Panc1 (cell line): ENCODE measurements around the gene CLEC17A. TPM values are rescaled to one million over a fixed set of nuclear protein-coding genes. Genes with fewer than 3 reads are reported as not detected.
"Not testable (repeated sequence)": the region's sequence is repeated elsewhere in the genome, so short reads cannot be mapped to it uniquely, and the experiment has no call there.

Experiments
- ATAC-seq: fragments of 200-7000 bp; cut with Tn5 transposase; 2 replicates; pipeline ENCODE4 v1.9.1; 2020; ENCODE audit warnings: mild to moderate bottlenecking, moderate library complexity
- BruUV-seq: library from RNA; stranded (reverse); fragments of 400-500 nt; replicated peaks from 2 replicates; lab custom pipeline; 2021; lab: Mats Ljungman, UMichigan
- CTCF ChIA-PET: fragments of 300-600 bp; sonication (Branson Sonifier 250); formaldehyde crosslinking; loops from one replicate; lab custom pipeline; 2022; ENCODE audit warnings: antibody characterized with exemption; lab: Charles Lee
- POLR2A ChIA-PET: fragments of 300-600 bp; sonication (Branson Sonifier 250); formaldehyde crosslinking; loops from one replicate; lab custom pipeline; 2022; ENCODE audit warnings: antibody characterized with exemption; lab: Charles Lee
- DNase-seq: peaks from one replicate; pipeline ENCODE4 v3.0.0-alpha.2; 2010; ENCODE audit warnings: low read depth, low spot score
- H3K27ac ChIP-seq: 2 replicates; pipeline ENCODE4 v1.5.1; 2011; ENCODE audit warnings: mild to moderate bottlenecking, low read length, inconsistent platforms
- H3K27me3 ChIP-seq: fragments of 200-500 bp; sonication (Bioruptor generic); 2 replicates; pipeline ENCODE4 v1.6.0; 2014; ENCODE audit warnings: low read length, inconsistent platforms; ENCODE audit not compliant: control insufficient read depth, insufficient read depth
- H3K36me3 ChIP-seq: fragments of 200-500 bp; sonication (Bioruptor generic); 2 replicates; pipeline ENCODE4 v1.5.1; 2014; ENCODE audit warnings: inconsistent platforms, mild to moderate bottlenecking, low read length, moderate library complexity; ENCODE audit not compliant: control insufficient read depth, insufficient read depth
- H3K4me1 ChIP-seq: 2 replicates; pipeline ENCODE4 v1.5.1; 2011; ENCODE audit warnings: inconsistent platforms, mild to moderate bottlenecking, low read length, moderate library complexity; ENCODE audit not compliant: control insufficient read depth, insufficient read depth
- H3K4me3 ChIP-seq, 2 experiments: 2 replicates each; pipeline ENCODE4 v1.5.1; 2011 to 2012; ENCODE audit warnings: low read depth in 2 of 2, low read length in 2 of 2, mild to moderate bottlenecking in 2 of 2, inconsistent platforms in 1 of 2, moderate library complexity in 1 of 2
- H3K9me3 ChIP-seq: fragments of 200-500 bp; sonication (Bioruptor generic); 2 replicates; pipeline ENCODE4 v1.5.1; 2014; ENCODE audit warnings: low read depth, mild to moderate bottlenecking, inconsistent platforms, low read length, moderate library complexity; ENCODE audit not compliant: control insufficient read depth, insufficient read depth
- POLR2AphosphoS5 ChIP-seq: IDR thresholded peaks from 2 replicates; pipeline ENCODE4 v1.6.1; 2012; ENCODE audit warnings: mild to moderate bottlenecking, low read depth, low read length, moderate library complexity
- SIN3A ChIP-seq: IDR thresholded peaks from 2 replicates; pipeline ENCODE4 v1.6.1; 2012; ENCODE audit warnings: low read depth, mild to moderate bottlenecking, low read length, moderate library complexity, borderline replicate concordance; ENCODE audit not compliant: insufficient read depth
- TCF7L2 ChIP-seq: IDR thresholded peaks from 2 replicates; pipeline ENCODE4 v1.6.1; 2011; ENCODE audit warnings: mild to moderate bottlenecking, low read depth, low read length, inconsistent platforms
- in situ Hi-C: cut with HindIII; loops from 2 replicates; pipeline ENCODE4 v1.10.0; 2016; ENCODE audit warnings: low sequenced_read_pairs, low pct_unique_long_range_greater_than_20kb
- intact Hi-C: fragments of 100-400 bp; cut with micrococcal nuclease; formaldehyde crosslinking; loops from one replicate; pipeline ENCODE4 v1.10.0; 2022; ENCODE audit not compliant: unreplicated experiment
- total RNA-seq: library from RNA; stranded (reverse); gene quantifications from one replicate; pipeline ENCODE4 v1.2.1, GENCODE V29; 2021; ENCODE audit not compliant: unreplicated experiment
- TF ChIP-seq, protein P1 (sequence below), 2 experiments: IDR thresholded peaks; 2 replicates each; pipeline ENCODE4 v1.6.1; 2011 to 2012; ENCODE audit warnings: low read depth in 2 of 2, control low read depth in 1 of 2, low read length in 1 of 2, mild to moderate bottlenecking in 1 of 2, moderate library complexity in 1 of 2; ENCODE audit not compliant: insufficient read depth in 1 of 2
- TF ChIP-seq, protein P2 (sequence below): fragments of 450-650 bp; IDR thresholded peaks from 2 replicates; pipeline ENCODE4 v1.5.1; 2017; ENCODE audit warnings: mild to moderate bottlenecking

CLEC17A gene
- total RNA-seq, 1 experiment from 2014 or later = not detected

DNA sequence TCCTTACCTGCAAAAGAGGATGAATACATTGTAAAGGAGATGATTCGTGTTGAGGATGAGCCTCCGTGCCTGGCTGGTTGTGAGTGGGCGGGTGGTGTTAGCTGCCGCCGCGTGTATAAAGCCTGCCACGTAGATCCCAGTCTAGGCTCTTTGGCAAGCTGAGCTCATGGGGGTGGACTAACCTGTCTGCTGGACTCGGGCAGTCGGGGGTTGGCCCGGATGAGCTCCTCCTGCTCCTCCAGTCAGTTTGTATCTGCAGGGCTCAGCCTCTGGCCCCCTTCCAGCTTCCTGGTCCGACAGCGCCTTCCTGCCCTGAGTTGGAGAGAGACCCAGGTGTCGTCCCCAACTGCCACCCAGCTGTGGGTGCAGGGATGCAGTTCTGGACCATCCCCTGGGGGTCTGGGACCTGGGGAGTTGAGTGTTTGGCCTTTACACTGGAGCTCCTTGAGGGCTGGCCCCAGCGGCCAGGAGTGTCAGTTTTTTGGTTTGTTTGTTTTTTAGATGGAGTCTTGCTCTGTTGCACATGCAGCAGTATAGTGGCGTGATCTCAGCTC, 32.6 kb upstream of the CLEC17A start:
- CTCF ChIA-PET = interaction anchor here (0.6 kb wide), 1 partner anchor 1497 kb away, joined by 3 read pairs; no protein-coding TSS in a partner anchor
- TF ChIP-seq, protein P1, sequence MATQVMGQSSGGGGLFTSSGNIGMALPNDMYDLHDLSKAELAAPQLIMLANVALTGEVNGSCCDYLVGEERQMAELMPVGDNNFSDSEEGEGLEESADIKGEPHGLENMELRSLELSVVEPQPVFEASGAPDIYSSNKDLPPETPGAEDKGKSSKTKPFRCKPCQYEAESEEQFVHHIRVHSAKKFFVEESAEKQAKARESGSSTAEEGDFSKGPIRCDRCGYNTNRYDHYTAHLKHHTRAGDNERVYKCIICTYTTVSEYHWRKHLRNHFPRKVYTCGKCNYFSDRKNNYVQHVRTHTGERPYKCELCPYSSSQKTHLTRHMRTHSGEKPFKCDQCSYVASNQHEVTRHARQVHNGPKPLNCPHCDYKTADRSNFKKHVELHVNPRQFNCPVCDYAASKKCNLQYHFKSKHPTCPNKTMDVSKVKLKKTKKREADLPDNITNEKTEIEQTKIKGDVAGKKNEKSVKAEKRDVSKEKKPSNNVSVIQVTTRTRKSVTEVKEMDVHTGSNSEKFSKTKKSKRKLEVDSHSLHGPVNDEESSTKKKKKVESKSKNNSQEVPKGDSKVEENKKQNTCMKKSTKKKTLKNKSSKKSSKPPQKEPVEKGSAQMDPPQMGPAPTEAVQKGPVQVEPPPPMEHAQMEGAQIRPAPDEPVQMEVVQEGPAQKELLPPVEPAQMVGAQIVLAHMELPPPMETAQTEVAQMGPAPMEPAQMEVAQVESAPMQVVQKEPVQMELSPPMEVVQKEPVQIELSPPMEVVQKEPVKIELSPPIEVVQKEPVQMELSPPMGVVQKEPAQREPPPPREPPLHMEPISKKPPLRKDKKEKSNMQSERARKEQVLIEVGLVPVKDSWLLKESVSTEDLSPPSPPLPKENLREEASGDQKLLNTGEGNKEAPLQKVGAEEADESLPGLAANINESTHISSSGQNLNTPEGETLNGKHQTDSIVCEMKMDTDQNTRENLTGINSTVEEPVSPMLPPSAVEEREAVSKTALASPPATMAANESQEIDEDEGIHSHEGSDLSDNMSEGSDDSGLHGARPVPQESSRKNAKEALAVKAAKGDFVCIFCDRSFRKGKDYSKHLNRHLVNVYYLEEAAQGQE (IDR thresholded peaks at IDR 0.05; ENCODE audit: insufficient read depth in 1 of 2, low read depth in 2 of 2, low read length in 1 of 2) = no peak
- TF ChIP-seq TCF7L2 = no peak
- no peak for TF ChIP-seq SIN3A
- TF ChIP-seq, protein P2, sequence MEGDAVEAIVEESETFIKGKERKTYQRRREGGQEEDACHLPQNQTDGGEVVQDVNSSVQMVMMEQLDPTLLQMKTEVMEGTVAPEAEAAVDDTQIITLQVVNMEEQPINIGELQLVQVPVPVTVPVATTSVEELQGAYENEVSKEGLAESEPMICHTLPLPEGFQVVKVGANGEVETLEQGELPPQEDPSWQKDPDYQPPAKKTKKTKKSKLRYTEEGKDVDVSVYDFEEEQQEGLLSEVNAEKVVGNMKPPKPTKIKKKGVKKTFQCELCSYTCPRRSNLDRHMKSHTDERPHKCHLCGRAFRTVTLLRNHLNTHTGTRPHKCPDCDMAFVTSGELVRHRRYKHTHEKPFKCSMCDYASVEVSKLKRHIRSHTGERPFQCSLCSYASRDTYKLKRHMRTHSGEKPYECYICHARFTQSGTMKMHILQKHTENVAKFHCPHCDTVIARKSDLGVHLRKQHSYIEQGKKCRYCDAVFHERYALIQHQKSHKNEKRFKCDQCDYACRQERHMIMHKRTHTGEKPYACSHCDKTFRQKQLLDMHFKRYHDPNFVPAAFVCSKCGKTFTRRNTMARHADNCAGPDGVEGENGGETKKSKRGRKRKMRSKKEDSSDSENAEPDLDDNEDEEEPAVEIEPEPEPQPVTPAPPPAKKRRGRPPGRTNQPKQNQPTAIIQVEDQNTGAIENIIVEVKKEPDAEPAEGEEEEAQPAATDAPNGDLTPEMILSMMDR = no peak
- TF ChIP-seq POLR2AphosphoS5 = no peak
- no peaks in the 10 kb centered on the region for H3K27me3 ChIP-seq
- H3K9me3 ChIP-seq = no peaks in the 10 kb centered on the region
- no TSS peak for BruUV-seq
- POLR2A ChIA-PET = interaction anchor here (0.6 kb wide), 1 partner anchor 127 kb away, joined by 15 read pairs; no protein-coding TSS in a partner anchor
- in situ Hi-C loops = no loop called here
- DNase-seq (no peak), ATAC-seq (peak; percentile 73)
- peak overlapping the region; percentile 78 for H3K27ac ChIP-seq
- intact Hi-C loops = no loop called here
- H3K4me3 ChIP-seq = peak overlapping the region in 1 of 2 experiments; percentile 16; a peak in 1 of 4 replicates
- no peaks in the 10 kb centered on the region for H3K36me3 ChIP-seq
- peaks cover 42% of the 10 kb centered on the region for H3K4me1 ChIP-seq

DNA sequence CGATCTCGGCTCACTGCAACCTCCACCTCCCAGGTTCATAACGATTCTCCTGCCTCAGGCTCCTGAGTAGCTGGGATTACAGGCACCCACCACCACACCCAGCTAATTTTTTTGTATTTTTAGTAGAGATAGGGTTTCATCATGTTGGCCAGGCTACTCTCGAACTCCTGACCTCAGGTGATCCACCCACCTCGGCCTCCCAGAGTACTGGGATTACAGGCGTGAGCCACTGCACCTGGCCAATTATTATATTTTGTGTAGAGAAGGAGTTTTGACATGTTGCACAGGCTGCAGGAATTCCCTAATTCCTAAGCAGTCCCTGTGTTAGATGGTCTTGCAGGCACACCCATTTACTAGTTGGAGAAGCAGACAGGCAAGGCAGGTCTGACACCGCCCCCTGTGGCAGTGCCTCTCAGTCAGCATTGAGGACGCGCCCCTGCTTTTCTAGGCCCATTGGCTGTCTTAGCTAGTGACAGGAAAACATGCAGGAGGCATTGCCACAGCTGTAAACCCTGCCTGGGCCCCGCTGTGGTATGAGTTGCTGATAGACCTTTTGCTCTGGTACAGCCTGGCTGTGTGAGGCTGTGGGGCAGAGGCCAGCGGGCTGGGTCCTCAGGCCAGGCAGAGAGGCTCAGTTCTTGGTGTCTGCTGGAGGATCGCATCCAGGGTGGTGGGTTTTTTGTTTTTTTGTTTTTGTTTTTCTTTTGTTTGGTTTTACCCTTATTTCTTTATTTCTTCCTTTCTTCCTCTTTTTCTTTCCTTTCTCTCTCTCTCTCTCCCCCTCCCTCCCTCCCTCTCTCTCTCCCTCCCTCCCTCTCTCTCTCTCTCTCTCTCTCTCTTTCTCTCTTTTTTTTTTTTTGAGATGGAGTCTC, 31.5 kb upstream of the CLEC17A start:
- POLR2A ChIA-PET, BruUV-seq, intact Hi-C loops, H3K36me3 ChIP-seq, H3K4me3 ChIP-seq, H3K9me3 ChIP-seq, CTCF ChIA-PET, H3K27me3 ChIP-seq, in situ Hi-C loops, DNase-seq: not testable (repeated sequence)
- ATAC-seq = peak; percentile 47
- Histone ChIP-seq H3K4me1 (peaks cover 43% of the 10 kb centered on the region), H3K27ac (peak overlapping the region; percentile 78)

DNA sequence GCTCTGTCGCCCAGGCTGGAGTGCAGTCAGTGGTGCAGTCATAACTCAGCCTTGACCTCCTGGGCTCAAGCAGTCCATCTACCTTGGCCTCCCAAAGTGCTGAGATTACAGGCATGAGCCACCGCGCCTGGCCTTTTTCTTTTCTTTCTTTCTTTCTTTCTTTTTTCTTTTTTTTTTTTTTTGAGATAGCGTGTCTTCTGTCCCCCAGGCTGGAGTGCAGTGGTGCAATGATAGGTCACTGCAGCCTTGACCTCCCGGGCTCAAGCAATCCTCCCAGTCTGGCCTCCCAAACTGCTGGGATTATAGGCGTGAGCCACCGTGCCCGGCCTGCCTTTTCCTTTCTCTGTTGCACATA, 30.9 kb upstream of the CLEC17A start:
- CTCF ChIA-PET, H3K4me3 ChIP-seq, H3K27me3 ChIP-seq, BruUV-seq, H3K9me3 ChIP-seq, ATAC-seq, H3K27ac ChIP-seq, in situ Hi-C loops, POLR2A ChIA-PET, H3K36me3 ChIP-seq, intact Hi-C loops, DNase-seq: not testable (repeated sequence)
- H3K4me1 ChIP-seq = peaks cover 47% of the 10 kb centered on the region
